Osteoblast (primary cell): Measurements from ENCODE around the gene TMEM239. TPM values are rescaled to one million over a fixed set of nuclear protein-coding genes. Genes with fewer than 3 reads are reported as not detected.
"Not testable (repeated sequence)": the region's sequence is repeated elsewhere in the genome, so short reads cannot be mapped to it uniquely, and the experiment has no call there.

Experiments used
- DNase-seq: peaks from one replicate; pipeline ENCODE4 v3.0.0; 2011; ENCODE audit warnings: low spot score, mixed read lengths; ENCODE audit not compliant: insufficient read length; ENCODE audit errors: missing footprints
- H2AFZ ChIP-seq: 2 replicates; pipeline ENCODE4 v1.6.0; 2011; ENCODE audit warnings: mild to moderate bottlenecking, low read length
- H3K27ac ChIP-seq: 2 replicates; pipeline ENCODE4 v1.5.1; 2011; ENCODE audit warnings: mild to moderate bottlenecking, low read depth, low read length, moderate library complexity
- H3K27me3 ChIP-seq: 2 replicates; pipeline ENCODE4 v1.6.0; 2012; ENCODE audit warnings: mild to moderate bottlenecking, control low read depth, inconsistent platforms, low read length, moderate library complexity; ENCODE audit not compliant: insufficient read depth
- H3K36me3 ChIP-seq: 2 replicates; pipeline ENCODE4 v1.5.1; 2011; ENCODE audit warnings: mild to moderate bottlenecking, low read length, control low read depth, moderate library complexity; ENCODE audit not compliant: insufficient read depth
- H3K4me1 ChIP-seq: 2 replicates; pipeline ENCODE4 v1.5.1; 2011; ENCODE audit warnings: mild to moderate bottlenecking, low read length, control low read depth, moderate library complexity; ENCODE audit not compliant: insufficient read depth
- H3K4me2 ChIP-seq: 2 replicates; pipeline ENCODE4 v1.6.0; 2011; ENCODE audit warnings: mild to moderate bottlenecking, low read length; ENCODE audit not compliant: insufficient read depth
- H3K4me3 ChIP-seq: fragments of 200-600 bp; sonication (generic); 3 replicates; pipeline ENCODE4 v1.5.1; 2012; ENCODE audit warnings: mild to moderate bottlenecking, low read length, inconsistent platforms; ENCODE audit not compliant: insufficient read depth
- H3K79me2 ChIP-seq: 2 replicates; pipeline ENCODE4 v1.6.0; 2012; ENCODE audit warnings: mild to moderate bottlenecking, low read length, control low read depth, inconsistent platforms; ENCODE audit not compliant: insufficient read depth
- H3K9me3 ChIP-seq: 2 replicates; pipeline ENCODE4 v1.5.1; 2011; ENCODE audit warnings: low read depth, low read length, control low read depth
- H4K20me1 ChIP-seq: 2 replicates; pipeline ENCODE4 v1.6.0; 2012; ENCODE audit warnings: mild to moderate bottlenecking, low read length, control low read depth; ENCODE audit not compliant: insufficient read depth
- total RNA-seq: library from RNA; depleted of rRNA; stranded (reverse); fragments of >200 nt; gene quantifications from 2 replicates; pipeline ENCODE4 v1.2.3, GENCODE V29; 2012
- TF ChIP-seq, protein P1 (sequence below): IDR thresholded peaks from 2 replicates; pipeline ENCODE4 v1.5.1; 2011; ENCODE audit warnings: mild to moderate bottlenecking, low read depth, low read length, moderate library complexity; ENCODE audit errors: extremely low read depth

Gene TMEM239
- total RNA-seq, 1 donor = under 0.01 TPM

DNA sequence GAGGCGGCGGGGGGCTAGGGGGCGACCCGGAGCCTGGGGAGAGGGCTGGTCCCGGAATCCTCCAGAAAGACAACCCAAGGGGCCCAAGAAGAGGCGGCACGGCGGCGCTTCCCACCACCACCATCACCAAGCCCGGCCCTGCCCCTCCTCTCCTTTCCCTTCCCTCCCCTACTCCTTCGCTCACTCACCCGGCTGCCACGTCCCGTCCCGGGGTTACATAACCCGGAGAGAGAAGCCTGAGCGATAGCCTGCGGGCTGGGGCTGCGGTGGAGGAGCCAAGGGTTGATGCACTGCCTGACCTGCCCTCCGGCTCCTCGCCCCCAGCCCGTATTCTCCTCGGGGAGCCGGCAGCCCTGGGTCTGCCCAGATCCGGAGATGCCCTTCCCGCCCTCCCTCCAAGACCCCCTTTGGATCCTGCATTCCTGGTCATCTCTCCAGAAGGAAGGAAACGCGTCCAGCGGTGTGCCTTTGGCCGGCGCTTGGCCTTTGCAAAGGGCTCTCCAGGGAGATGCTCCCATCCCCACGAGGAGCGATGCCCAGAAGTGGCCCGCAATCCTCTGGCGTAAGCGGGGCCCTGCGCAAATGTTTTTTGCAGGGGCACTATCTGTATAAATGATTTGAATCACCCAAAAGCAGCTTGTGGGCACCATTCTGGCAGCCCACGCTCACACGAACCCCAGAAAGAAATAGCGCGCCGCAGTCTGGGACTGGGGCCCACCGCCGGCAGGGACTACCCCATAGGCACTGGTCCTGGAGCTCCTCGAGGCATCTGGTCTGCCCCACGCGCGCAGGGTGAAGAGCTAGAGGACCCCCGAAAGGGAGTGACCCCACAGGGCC, 11.1 kb upstream of the TMEM239 start:
- TF ChIP-seq, protein P1, sequence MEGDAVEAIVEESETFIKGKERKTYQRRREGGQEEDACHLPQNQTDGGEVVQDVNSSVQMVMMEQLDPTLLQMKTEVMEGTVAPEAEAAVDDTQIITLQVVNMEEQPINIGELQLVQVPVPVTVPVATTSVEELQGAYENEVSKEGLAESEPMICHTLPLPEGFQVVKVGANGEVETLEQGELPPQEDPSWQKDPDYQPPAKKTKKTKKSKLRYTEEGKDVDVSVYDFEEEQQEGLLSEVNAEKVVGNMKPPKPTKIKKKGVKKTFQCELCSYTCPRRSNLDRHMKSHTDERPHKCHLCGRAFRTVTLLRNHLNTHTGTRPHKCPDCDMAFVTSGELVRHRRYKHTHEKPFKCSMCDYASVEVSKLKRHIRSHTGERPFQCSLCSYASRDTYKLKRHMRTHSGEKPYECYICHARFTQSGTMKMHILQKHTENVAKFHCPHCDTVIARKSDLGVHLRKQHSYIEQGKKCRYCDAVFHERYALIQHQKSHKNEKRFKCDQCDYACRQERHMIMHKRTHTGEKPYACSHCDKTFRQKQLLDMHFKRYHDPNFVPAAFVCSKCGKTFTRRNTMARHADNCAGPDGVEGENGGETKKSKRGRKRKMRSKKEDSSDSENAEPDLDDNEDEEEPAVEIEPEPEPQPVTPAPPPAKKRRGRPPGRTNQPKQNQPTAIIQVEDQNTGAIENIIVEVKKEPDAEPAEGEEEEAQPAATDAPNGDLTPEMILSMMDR = no peak
- no peak overlapping the region for H2AFZ ChIP-seq

GRCh38 chr20:2805689-2806350, 10.3 kb upstream of the TMEM239 start:
- TF ChIP-seq, protein P1 = no peak
- Histone ChIP-seq H3K36me3 (no peaks in the 10 kb centered on the region), H4K20me1 (no peaks in the 10 kb centered on the region), H2AFZ (no peak overlapping the region), H3K4me1 (peaks cover 4% of the 10 kb centered on the region), H3K79me2 (no peaks in the 10 kb centered on the region), H3K4me3 (no peak overlapping the region), H3K4me2 (no peak overlapping the region), H3K27ac (no peak overlapping the region), H3K9me3 (no peaks in the 10 kb centered on the region), H3K27me3 (peaks cover 66% of the 10 kb centered on the region)
- DNase-seq = peak; percentile 72

More for the DNA sequence above, 11.1 kb upstream of the TMEM239 start:
- peak; percentile 86 for DNase-seq
- H4K20me1 ChIP-seq = no peaks in the 10 kb centered on the region
- no peak overlapping the region for H3K4me3 ChIP-seq
- no peaks in the 10 kb centered on the region for H3K36me3 ChIP-seq
- no peak overlapping the region for H3K27ac ChIP-seq
- H3K4me1 ChIP-seq = peaks cover 4% of the 10 kb centered on the region
- no peak overlapping the region for H3K4me2 ChIP-seq
- no peaks in the 10 kb centered on the region for H3K79me2 ChIP-seq
- peaks cover 73% of the 10 kb centered on the region for H3K27me3 ChIP-seq
- H3K9me3 ChIP-seq = no peaks in the 10 kb centered on the region

DNA sequence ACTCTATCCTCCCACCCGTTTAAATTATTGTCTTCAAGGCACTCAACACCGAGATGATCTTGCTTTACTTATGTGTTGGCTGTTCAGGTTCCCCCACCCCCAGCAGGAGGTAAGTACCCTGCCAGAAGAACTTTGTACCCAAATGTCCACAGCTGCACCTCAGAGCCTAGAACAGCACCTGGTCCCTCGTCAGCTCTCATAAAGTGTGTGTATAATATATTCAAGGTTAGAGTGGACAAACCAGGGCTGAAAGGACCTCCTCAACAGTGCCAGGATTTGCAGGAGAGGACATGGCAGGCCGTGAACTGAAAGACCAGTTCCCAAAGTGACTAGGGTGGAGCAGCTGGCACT, 9.8 kb upstream of the TMEM239 start:
- Histone ChIP-seq H3K27me3 (peaks cover 61% of the 10 kb centered on the region), H2AFZ (no peak overlapping the region), H4K20me1 (no peaks in the 10 kb centered on the region), H3K79me2 (no peaks in the 10 kb centered on the region), H3K4me1 (peaks cover 4% of the 10 kb centered on the region), H3K4me2 (no peak overlapping the region), H3K4me3 (no peak overlapping the region), H3K9me3 (no peaks in the 10 kb centered on the region), H3K36me3 (no peaks in the 10 kb centered on the region), H3K27ac (no peak overlapping the region)
- TF ChIP-seq, protein P1 = no peak
- peak; percentile 44 for DNase-seq

DNA sequence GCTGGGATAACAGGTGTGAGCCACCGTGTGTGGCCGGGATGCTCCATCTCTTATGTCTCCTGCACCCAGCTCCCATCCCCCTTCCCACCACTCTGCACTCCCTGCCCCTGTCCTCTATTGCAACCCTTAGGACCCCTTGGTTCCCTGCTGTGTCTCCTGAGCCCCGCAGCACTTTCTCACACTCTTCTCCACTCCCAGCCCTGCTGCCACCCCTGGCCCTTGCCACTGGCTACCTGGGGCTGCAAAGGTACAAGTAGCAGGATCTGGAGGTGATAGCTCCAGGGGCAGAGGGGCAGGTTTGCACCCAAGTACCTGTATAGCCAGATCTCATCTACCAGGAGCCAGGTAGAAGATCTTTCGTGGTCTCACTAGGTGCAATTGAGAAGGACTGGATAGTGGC, 9.1 kb upstream of the TMEM239 start:
- peaks cover 4% of the 10 kb centered on the region for H3K4me1 ChIP-seq
- no peaks in the 10 kb centered on the region for H3K79me2 ChIP-seq
- H3K27ac ChIP-seq = no peak overlapping the region
- H3K36me3 ChIP-seq = no peaks in the 10 kb centered on the region
- DNase-seq = no peak
- H4K20me1 ChIP-seq = no peaks in the 10 kb centered on the region
- no peak overlapping the region for H2AFZ ChIP-seq
- no peak overlapping the region for H3K4me2 ChIP-seq
- no peak overlapping the region for H3K4me3 ChIP-seq
- peaks cover 55% of the 10 kb centered on the region for H3K27me3 ChIP-seq
- peaks cover under 1% of the 10 kb centered on the region for H3K9me3 ChIP-seq
- TF ChIP-seq, protein P1 = no peak

GRCh38 chr20:2807929-2808328, 8.2 kb upstream of the TMEM239 start:
- peaks cover 46% of the 10 kb centered on the region for H3K27me3 ChIP-seq
- not testable (repeated sequence) for H3K9me3 ChIP-seq, H3K36me3 ChIP-seq, H3K79me2 ChIP-seq, H3K27ac ChIP-seq, H3K4me2 ChIP-seq, H2AFZ ChIP-seq, H3K4me3 ChIP-seq, H3K4me1 ChIP-seq, H4K20me1 ChIP-seq, DNase-seq
